Anterior cingulate cortex (tissue), 58 donors: Measurements from ENCODE around the gene STXBP2.

Experiments
- DNase-seq, 58 donors: peaks; one replicate each; lab custom pipeline; 2025; lab: John Stamatoyannopoulos, UW

STXBP2 gene

GRCh38 chr19:7636691-7637373 is at the start of gene STXBP2:
Gene STXBP2, plus strand, starts transcription at chr19:7637110. Its CDS starts 40 bp downstream, at chr19:7637150.
- peak in 2 of 58 donors; percentile 11 to 30 for DNase-seq

- DNase-seq, result no peak
Observed at GRCh38 chr19:7589822-7590221, 47.1 kb upstream of the STXBP2 start.

- DNase-seq, result no peak
Observed at GRCh38 chr19:7590256-7590655, 46.7 kb upstream of the STXBP2 start.

GRCh38 chr19:7595466-7596133 is 41.3 kb upstream of the STXBP2 start, which contains the start of gene CAMSAP3:
Gene CAMSAP3, plus strand, starts transcription at chr19:7595863. Its CDS starts 140 bp downstream, at chr19:7596003.
- DNase-seq, result peak in 18 of 58 donors; percentile 3 to 59 (median 26)

- peak in 2 of 58 donors; percentile 4 to 9 for DNase-seq
Observed at GRCh38 chr19:7596211-7596937, 40.5 kb upstream of the STXBP2 start.

- no peak for DNase-seq
Observed at GRCh38 chr19:7597689-7598088, 39.2 kb upstream of the STXBP2 start.

GRCh38 chr19:7598180-7598579 is 38.7 kb upstream of the STXBP2 start:
- DNase-seq, result no peak

- no peak for DNase-seq
Observed at GRCh38 chr19:7600721-7601120, 36.2 kb upstream of the STXBP2 start.

DNA sequence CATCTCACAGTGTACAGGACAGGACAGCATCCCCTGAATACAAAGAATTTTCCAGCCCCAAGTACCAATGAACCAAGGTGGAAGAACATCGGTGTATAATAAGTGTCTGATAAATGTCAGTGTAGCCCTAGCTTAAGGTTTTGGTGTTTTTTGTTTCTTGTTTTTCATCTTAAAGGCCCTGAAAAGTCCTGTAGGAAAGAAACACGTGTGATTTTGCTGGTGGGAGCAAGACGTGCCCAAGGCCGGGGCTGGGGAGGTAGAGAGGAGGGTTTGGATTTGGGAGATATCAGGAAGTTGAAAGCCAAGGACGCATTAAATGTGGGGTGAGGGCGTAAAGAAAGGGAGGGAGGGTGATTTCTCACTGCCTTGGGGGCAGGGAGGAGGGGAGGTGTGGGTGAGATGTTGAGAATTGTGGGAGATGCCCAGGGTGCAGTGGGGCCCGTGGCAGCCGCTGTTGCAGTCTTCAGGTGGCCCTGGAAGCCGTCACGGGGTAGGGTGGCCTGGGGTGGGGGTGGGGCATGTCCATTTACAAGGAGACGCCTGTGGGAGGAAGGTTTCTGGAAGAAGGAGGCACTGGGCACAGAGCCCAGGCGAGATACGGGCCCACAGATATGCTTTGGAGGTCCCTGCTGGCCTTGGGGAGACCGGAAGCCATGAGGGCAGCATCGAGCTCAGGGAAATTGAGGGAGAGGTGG is 34.5 kb upstream of the STXBP2 start:
- no peak for DNase-seq

- DNase-seq, result no peak
Observed at GRCh38 chr19:7602935-7603497, 33.9 kb upstream of the STXBP2 start.

DNA sequence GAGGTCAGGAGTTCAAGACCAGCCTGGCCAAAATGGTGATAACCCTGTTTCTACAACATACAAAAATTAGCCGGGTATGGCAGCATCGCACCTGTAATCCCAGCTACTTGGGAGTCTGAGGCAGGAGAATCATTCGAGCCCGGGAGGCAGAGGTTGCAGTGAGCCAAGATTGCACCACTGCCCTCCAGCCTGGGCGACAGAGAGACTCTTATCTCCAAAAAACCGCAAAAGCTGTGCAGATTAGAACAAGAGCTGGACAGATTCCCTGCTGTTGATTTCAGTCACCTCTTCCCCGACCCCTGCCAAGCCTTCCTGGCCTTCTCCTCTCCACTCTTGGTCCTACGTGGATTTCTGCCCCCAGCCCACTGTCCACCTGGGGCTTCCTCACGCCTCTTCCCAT is 33.0 kb upstream of the STXBP2 start:
- DNase-seq, result no peak

- DNase-seq, result no peak
Observed at GRCh38 chr19:7605490-7606222, 31.3 kb upstream of the STXBP2 start.

GRCh38 chr19:7606289-7606688 is 30.6 kb upstream of the STXBP2 start:
- no peak for DNase-seq

GRCh38 chr19:7607212-7607873 is 29.6 kb upstream of the STXBP2 start:
- no peak for DNase-seq

DNA sequence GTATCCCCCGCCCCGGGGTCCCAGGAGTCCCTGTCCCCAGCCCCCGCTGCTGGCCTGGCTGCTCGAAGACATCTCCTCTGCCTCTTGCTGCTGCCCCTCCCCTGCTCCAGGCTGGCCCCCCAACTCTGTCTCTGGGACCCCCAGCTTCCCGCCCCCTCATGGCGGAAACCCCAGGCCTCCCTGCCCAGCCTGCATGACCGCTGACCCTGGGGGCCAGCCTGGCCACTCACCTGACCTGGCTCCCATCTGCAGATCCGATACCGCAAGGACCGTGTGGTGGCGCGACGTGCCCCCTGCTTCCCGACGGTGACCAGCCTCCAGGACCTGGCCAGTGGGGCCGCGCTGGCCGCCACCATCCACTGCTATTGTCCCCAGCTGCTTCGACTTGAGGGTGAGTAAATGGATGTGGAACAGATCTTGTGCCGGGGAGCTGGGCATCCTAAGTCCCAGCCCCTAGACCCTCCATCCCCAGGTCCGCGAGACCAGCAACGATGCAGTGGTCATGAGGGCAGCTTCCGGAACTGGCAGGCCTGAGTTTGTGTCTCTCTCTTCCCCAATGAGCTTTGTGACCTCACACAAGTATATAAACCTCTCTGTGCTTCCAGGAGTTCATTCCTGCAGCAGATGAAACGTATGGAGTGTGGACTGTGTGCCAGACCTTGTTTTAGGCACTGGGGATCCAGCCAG is 28.9 kb upstream of the STXBP2 start:
- no peak for DNase-seq

DNA sequence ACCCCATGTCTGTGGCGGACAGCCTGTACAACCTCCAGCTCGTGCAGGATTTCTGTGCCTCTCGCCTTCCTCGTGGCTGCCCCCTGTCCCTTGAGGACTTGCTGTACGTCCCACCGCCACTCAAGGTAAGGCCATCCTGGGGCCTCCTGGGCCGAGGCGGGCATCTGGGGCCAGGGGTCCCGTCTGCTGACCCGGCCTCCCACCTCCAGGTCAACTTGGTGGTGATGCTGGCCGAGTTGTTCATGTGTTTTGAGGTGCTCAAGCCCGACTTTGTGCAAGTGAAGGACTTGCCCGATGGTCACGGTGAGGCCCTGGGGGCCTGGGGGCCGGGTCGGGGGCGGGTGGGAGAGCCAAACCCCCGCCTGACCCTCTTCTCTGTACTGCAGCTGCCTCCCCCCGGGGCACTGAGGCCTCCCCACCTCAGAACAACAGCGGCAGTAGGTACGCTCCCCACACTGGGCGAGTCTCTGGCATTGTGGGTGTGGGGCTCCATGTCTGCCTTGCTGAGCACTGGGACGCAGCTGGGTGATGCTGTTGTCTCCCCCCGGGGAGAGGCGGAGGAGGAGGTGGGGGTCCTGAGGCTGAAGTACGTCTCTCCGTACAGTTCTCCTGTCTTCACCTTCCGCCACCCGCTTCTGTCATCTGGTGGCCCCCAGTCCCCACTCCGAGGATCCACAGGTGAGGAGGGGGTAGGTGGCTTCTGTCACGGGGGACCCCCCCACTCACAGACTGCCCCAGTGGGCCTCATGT is 26.2 kb upstream of the STXBP2 start:
- DNase-seq, result no peak

GRCh38 chr19:7611541-7612279 is 25.2 kb upstream of the STXBP2 start:
- DNase-seq, result no peak
